Stimulated activated naive CD8-positive, alpha-beta T cell treated with anti-CD3 and anti-CD28 coated beads, Interleukin-15, Interleukin-2, amounts not matched to agents 100 ng/mL and 50 ng/mL, for 24 hours (primary cell): Measurements from ENCODE around the gene HPCA.

ENCODE experiments used
- H3K27ac Mint-ChIP-seq: one replicate; pipeline ENCODE4 v1.8.0; 2021; ENCODE audit warnings: mild to moderate bottlenecking, mixed read lengths
- H3K27me3 Mint-ChIP-seq: one replicate; pipeline ENCODE4 v1.8.0; 2021; ENCODE audit warnings: mixed read lengths
- H3K36me3 Mint-ChIP-seq: one replicate; pipeline ENCODE4 v1.8.0; 2021; ENCODE audit warnings: low read depth, mixed read lengths
- H3K4me1 Mint-ChIP-seq: one replicate; pipeline ENCODE4 v1.8.0; 2021; ENCODE audit warnings: low read depth, mixed read lengths
- H3K4me3 Mint-ChIP-seq: one replicate; pipeline ENCODE4 v1.8.0; 2021; ENCODE audit warnings: mild to moderate bottlenecking, mixed read lengths
- H3K9me3 Mint-ChIP-seq: one replicate; pipeline ENCODE4 v1.8.0; 2021; ENCODE audit warnings: mixed read lengths

HPCA gene

DNA sequence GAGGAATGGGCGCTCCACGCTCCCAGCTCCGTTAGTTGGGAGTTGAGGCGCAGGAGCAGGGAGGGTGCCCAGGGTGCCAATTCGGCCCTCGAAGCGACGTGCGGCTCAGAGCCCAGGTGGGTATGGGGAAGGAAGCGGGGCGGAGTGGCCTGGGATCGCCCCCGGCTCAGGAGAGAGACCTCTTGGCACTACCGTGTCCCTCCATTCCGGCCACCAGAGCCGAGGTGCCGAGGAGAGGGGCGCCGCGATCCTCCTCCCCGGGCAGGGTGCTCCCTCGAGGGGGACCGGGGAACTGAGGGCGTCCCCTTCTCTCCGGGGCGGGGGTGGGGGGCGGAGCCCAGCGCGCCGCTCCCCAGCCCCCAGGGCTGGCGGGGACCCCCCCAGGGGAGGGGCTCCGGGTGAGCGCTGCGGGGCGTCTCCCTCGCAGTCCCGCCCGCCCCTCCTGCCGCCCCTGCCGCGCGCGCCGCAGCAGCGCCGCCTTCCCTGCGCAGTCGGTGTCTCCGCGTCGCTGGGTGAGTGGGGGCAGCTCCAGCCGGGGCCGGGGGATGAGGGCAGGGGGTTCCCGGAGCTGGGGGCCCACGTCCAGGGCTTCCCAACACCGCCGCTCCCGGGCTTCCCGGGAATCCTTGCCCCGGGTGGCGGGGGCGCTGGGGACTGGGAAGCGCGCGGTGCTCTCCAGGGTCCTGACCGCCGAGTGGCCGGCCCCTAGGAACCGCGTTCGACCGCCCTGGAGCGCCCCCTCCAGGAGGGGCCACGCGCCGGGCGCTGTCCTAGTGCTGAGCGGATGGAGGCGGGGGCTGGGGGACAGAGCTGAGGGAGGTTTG lies at the start of gene HPCA:
Gene HPCA, plus strand, starts transcription at position 488 of the 824 bp plus-strand sequence. CDS start 2,408 bp downstream, outside the sequence.
- Mint-ChIP-seq H3K4me3 (no peak within 1 kb of the TSS), H3K4me1 (no peaks in the 10 kb centered on the region), H3K27ac (no peak within 1 kb of the TSS), H3K36me3 (no peaks in the 10 kb centered on the region), H3K9me3 (no peaks in the 10 kb centered on the region), H3K27me3 (peaks cover 60% of the 10 kb centered on the region)

DNA sequence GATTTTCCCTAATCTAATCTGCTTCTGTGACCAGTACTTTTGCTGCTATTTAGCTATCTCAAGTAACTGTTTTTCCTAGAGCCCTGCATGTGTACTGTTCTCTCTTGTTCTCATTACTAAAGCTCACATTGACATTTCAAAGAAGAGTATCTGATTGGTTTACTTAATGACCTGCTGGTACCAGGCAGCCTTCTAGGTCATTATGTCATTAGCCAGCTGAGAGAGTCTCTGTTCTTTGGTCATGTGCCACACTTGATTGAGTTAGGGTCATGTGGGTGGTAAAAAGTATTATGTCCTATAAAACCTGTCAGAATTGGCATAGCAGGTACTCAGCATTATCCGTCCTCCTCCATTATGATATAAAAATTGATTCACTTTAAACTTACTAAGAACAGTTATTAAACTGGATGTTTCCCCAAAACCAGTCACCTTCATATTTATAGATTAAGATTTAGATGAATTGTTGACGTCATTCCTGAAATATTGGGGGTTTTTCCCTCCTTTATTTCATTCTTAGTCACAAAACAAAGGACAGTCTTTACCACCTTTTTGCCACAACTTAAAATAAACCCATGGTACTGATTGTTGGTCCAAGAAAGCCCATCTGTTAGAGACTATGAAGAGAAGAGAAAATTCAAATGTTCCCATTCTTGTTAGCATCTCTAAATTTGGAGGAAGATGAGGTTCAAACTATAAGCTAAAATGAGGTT lies 37.8 kb upstream of the HPCA start:
- Mint-ChIP-seq H3K27ac (no peak overlapping the region), H3K4me3 (no peak overlapping the region), H3K36me3 (peaks cover 46% of the 10 kb centered on the region), H3K9me3 (no peaks in the 10 kb centered on the region), H3K4me1 (peaks cover 8% of the 10 kb centered on the region), H3K27me3 (no peaks in the 10 kb centered on the region)

DNA sequence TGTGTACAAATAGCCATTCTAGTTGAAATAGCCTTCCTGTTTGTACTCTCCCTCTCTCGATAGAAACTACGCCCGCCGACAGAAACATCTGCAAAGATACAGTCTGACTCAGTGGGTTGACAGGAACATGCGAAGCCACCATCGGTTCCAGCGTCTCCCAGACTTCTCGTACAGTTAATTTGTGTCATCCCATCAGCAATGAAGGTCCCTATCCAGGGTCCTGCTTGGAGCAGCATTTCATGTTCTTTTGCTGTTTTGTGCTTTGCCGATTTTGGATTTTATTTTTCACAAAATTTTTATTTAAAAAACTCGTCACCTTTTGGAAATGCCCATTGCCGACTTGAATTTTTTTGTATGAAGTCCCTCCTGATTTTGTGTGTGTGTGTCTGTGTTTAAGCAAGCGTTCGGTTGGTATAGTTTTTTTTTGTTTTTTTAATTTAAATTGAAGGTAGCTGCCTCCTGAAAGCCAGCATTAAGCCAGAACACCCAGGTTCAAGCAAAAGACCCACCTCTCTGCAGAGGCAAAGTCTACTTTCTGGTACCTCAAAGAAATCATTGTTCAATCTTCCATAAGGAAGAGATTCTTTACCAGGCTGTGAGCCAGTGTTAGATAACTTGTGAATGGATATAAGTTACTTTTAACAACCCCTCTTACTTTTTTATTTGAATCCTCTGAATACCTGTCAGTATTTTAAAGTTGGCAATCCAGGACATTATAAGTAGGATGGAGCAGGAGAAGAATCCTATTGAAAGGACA lies 30.3 kb upstream of the HPCA start:
- Mint-ChIP-seq H3K27me3 (no peaks in the 10 kb centered on the region), H3K27ac (no peak overlapping the region), H3K9me3 (no peaks in the 10 kb centered on the region), H3K4me3 (no peak overlapping the region), H3K36me3 (peaks cover 59% of the 10 kb centered on the region), H3K4me1 (no peaks in the 10 kb centered on the region)

DNA sequence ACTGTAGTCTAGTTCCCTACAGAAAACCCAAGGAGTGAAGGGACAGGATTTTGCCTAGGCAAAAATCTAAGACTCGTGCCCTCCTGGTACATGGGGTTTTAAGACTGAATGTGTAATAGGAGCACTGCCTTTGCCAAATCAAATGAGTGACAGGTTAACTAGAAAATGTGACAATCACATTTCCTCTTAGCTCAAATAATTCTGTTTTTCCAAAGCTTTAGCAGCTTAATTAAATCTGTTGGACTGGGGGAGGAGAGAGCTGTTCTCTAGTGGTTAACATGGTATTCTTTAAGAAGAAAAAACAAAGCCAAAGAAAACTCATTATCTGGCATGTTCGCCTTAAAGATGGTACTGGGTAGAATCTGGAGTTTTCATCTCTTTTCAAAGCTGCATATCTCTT lies 28.2 kb upstream of the HPCA start:
- H3K27me3 Mint-ChIP-seq: no peaks in the 10 kb centered on the region
- no peaks in the 10 kb centered on the region for H3K9me3 Mint-ChIP-seq
- H3K27ac Mint-ChIP-seq: no peak overlapping the region
- H3K4me3 Mint-ChIP-seq: no peak overlapping the region
- no peaks in the 10 kb centered on the region for H3K4me1 Mint-ChIP-seq
- peaks cover 53% of the 10 kb centered on the region for H3K36me3 Mint-ChIP-seq

DNA sequence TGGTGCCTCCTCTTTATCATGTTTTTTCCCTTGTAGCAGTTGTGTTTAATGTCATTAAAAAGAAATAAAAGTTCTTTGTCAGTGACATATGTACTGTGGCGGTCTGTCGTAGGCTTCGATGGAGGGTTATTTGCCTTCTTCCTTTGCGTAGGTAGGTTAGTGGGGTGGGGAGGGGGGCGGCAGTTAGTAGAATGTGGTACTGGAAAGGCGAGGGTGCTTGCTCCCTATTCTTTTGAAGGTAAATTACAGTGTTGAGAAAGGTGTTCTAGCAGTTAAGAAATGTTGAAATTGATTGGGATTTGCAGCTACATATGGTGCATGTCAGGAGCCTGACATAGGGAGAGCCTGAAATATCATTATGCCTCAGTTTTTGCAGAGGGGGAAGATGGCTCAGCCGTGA lies 27.5 kb upstream of the HPCA start:
- H3K9me3 Mint-ChIP-seq: no peaks in the 10 kb centered on the region
- H3K27ac Mint-ChIP-seq: no peak overlapping the region
- H3K36me3 Mint-ChIP-seq: peaks cover 52% of the 10 kb centered on the region
- no peak overlapping the region for H3K4me3 Mint-ChIP-seq
- H3K27me3 Mint-ChIP-seq: no peaks in the 10 kb centered on the region
- H3K4me1 Mint-ChIP-seq: no peaks in the 10 kb centered on the region

DNA sequence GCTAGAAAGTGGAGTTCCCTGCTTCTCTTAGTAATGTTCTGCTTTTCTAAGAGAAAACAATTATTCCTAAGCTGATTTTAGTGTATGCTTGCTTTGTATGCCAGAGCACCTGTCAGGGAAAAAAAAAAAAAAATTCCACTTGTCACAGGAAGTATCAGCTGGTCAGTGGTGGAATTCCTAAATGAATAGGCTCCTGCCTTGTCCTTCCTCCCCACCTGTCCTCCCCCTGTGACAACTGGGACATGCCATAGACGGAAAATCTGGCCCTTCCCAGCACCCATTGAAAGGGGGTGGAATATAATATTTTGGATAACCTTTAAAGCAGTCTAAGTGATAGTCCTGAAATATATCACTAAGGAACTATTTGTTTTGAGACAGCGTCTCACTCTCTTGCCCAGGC lies 26.4 kb upstream of the HPCA start:
- Mint-ChIP-seq H3K4me3 (no peak overlapping the region), H3K27me3 (no peaks in the 10 kb centered on the region), H3K4me1 (no peaks in the 10 kb centered on the region), H3K9me3 (no peaks in the 10 kb centered on the region), H3K27ac (no peak overlapping the region), H3K36me3 (peaks cover 44% of the 10 kb centered on the region)

DNA sequence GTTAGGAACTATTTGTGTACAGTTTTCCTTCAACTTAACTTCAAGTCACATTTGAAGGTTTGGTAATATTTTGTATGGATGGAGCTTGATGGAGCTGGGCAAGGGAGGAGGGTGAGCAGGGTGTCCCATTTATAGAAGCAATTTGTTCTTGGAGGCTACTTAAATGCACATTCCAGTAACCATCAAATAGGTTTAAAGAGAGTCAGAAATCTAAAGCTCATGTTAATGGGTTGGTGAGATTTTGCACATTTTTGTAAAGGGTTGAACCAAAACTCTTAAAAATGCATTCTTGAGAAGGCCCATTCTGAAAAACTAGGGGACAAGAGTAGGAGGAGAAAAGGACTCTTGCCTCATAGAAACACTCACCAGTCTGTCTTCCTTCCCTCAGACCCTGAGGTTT lies 25.7 kb upstream of the HPCA start:
- H3K36me3 Mint-ChIP-seq: peaks cover 43% of the 10 kb centered on the region
- H3K27ac Mint-ChIP-seq: no peak overlapping the region
- H3K27me3 Mint-ChIP-seq: no peaks in the 10 kb centered on the region
- no peaks in the 10 kb centered on the region for H3K9me3 Mint-ChIP-seq
- no peak overlapping the region for H3K4me3 Mint-ChIP-seq
- H3K4me1 Mint-ChIP-seq: no peaks in the 10 kb centered on the region

DNA sequence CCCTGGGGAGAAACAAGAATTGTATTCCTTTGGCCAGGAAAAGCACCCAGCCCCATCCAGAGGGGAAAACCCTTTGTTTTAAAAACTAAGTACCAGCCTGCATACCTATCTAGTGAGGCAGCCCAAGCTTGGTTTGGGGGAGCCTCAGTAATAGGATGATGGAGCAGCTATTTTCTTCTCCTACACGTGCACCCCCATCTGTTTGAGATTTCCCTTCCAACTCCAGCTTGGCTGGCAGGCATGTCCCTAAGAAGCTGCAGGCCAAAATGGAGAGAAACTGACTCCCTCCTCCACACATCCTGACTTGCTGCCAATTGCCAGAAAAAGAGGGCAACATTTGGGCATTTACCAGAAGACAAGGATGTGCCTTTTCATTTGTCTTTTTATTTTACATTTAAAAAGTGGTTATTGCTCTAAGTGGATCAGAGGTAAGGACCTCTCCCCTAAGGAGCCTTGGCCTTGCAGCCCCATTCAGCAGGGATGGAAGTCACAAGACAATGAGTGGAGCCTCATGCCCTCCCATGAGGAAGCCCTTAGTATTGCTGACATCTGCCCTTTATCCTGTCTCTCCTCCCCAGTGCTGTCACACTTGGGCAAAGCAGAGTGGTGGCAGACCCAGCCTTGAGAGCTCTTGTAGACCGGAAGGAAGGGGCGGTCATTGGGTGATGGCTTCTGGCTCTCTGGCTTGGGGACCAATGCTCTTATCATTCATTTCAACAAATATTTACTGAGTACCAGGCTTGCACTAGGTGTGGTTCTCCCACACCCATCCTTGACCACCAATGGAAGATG lies 24.2 kb upstream of the HPCA start:
- Mint-ChIP-seq H3K36me3 (peaks cover 30% of the 10 kb centered on the region), H3K4me3 (no peak overlapping the region), H3K27me3 (no peaks in the 10 kb centered on the region), H3K27ac (no peak overlapping the region), H3K9me3 (no peaks in the 10 kb centered on the region), H3K4me1 (no peaks in the 10 kb centered on the region)

DNA sequence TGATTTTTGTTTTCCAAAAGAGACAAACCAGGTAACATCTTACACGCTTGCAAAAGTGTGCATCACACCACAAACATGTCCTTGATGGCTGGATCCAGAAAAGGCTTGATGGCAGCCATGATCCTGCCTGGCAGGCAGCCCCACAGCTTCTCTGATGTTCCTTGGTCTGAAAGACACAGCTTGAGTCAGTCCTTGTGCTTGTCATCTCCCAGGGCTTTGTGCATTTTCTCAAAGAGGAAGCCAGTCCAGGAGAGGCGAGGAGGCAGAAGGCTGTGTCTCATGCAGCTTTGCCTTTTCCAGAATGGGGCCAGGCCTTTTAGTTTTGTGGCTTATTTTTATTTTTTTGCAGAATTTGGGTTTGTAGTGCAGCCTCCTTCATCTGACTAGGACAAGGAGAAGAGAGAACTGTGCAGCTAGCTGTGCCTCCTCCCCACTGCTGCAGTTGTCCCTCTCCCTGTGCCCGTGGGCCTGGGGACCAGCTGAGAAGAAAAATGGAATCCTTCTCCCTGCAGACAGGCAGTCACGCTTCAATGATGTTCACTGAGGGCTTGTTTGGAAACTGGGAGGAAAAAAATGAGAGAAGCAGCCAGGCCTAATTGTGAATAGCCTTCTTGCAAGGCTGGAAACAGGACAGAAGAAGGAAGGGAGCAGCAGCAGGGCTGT lies 22.9 kb upstream of the HPCA start:
- Mint-ChIP-seq H3K4me1 (no peaks in the 10 kb centered on the region), H3K27ac (no peak overlapping the region), H3K27me3 (no peaks in the 10 kb centered on the region)

DNA sequence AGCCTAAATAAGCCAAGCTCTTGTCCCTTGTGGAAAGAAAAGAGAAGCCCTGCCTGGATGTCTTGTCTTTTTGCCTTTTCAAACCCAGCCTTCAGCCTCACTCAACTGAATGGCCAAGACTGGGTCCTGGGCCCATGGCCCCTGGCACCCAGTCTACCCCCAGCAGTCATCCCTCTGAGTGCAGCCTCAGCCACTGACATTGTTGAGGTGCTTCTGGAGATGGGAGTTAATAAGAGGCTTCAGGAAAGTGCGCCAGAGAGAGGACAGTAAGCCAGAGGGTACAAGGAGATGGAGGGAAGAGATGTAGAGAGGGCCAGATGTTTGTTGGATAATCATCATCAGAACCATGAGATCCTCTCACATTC lies 22.4 kb upstream of the HPCA start:
- Mint-ChIP-seq H3K4me3 (no peak overlapping the region), H3K36me3 (peaks cover 22% of the 10 kb centered on the region), H3K27me3 (no peaks in the 10 kb centered on the region)

More for the DNA sequence above, 22.9 kb upstream of the HPCA start:
- Mint-ChIP-seq H3K9me3 (no peaks in the 10 kb centered on the region), H3K36me3 (peaks cover 22% of the 10 kb centered on the region), H3K4me3 (no peak overlapping the region)

DNA sequence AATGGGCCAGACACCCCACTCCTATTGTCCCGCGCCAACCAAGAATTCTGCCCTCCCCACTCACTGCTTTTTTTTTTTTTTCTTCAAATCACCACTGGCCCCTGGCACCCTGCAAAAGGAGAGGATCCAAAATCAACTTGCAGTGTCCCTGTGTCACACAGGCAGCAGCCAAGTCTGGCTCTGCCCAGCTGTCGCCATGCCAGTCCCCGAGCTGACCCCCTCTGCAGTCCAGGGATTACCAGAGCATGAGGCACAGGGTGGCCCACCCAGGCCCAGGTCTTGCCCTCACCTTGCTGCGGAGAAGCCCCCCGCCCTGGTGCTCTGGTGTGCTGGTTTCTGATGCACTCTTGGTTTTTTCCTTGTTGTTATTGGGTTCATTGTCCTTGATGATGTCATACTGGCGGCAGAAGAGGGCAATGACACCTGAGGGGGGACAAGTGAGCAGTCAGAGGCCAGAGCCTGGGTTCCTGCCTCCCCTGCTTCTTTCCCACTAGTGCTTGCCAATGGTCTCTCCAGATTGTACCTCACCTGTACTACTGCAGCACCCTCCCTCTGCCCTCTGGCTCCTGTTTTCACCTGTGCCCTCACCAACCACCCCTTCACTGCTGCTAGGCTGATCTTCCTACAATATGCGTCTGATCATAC lies 21.8 kb upstream of the HPCA start:
- Mint-ChIP-seq H3K4me1 (no peaks in the 10 kb centered on the region), H3K9me3 (no peaks in the 10 kb centered on the region), H3K27ac (no peak overlapping the region), H3K27me3 (peaks cover 6% of the 10 kb centered on the region), H3K36me3 (peaks cover 22% of the 10 kb centered on the region), H3K4me3 (no peak overlapping the region)

More for the DNA sequence above, 22.4 kb upstream of the HPCA start:
- Mint-ChIP-seq H3K4me1 (no peaks in the 10 kb centered on the region), H3K27ac (no peak overlapping the region), H3K9me3 (no peaks in the 10 kb centered on the region)

DNA sequence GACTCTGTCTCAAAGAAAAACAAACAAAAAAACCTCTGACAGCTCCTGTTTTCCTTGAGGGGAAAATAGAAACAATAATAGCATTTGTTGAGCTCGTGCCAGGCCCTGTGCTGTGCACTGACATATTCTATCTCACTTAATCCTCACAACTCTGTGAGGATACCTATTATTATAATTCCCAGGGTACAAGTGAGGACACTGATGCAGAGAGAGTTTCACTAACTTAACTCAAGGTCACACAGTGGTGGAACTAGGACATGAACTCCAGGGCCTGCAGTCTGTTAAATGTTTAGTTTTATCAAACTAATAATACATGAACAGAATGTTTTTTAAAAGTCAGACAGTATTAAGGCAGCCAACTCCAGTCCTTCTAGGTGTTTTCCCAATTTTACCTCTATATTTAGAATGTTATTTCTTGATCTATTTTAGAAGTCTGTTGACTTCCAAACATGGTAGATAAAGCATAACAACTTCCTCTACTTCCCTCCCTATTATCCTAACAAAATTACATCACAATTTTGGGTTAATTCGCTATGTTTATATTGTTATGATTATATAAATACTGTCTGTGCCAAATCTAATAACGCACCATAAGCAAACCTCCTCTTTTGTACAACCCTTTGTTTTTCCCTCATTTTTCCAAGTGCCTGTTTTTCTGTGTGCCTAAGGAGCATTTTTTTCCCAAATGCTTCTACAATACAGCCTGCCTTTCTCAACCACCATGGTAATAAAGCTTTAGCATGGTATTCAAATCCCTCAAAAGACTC lies 20.5 kb upstream of the HPCA start:
- H3K27ac Mint-ChIP-seq: no peak overlapping the region
- H3K4me3 Mint-ChIP-seq: no peak overlapping the region
- peaks cover 15% of the 10 kb centered on the region for H3K27me3 Mint-ChIP-seq
- H3K4me1 Mint-ChIP-seq: peaks cover 3% of the 10 kb centered on the region
- no peaks in the 10 kb centered on the region for H3K9me3 Mint-ChIP-seq
- H3K36me3 Mint-ChIP-seq: peaks cover 22% of the 10 kb centered on the region

DNA sequence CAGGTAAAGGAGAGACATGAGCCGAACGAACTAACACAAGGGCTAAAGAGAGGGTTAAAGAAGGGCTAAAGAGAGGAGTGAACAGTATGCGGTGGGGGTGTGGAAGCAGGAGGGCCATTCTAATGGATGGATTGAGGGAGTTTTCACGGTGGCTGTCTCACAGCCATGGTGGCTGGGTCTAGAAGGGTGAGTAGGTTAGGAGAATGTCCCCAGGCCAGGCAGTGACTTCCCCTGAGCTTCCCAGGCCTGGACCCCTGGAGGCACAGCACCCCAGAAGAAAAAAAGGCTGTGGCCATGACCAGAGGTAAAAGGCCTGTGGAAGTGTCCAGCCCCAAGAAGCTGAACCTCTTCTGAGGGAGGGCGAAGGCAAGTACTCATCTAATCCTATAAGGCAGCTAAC lies 19.1 kb upstream of the HPCA start:
- Mint-ChIP-seq H3K27ac (no peak overlapping the region), H3K36me3 (peaks cover 17% of the 10 kb centered on the region)

More for the DNA sequence above, 19.1 kb upstream of the HPCA start:
- H3K27me3 Mint-ChIP-seq: peaks cover 25% of the 10 kb centered on the region
- peaks cover 8% of the 10 kb centered on the region for H3K4me1 Mint-ChIP-seq
- no peak overlapping the region for H3K4me3 Mint-ChIP-seq
- no peaks in the 10 kb centered on the region for H3K9me3 Mint-ChIP-seq
